ENCODE measurements around the gene CAB39L. TPM values are rescaled to one million over a fixed set of nuclear protein-coding genes. Genes with fewer than 3 reads are reported as not detected.
A peak's percentile ranks its signal among the peaks of the same experiment; 100 is the strongest.

Gene CAB39L
- total and polyA plus RNA-seq, 9 of the 15 experiments (the other 6 are each of a cell fraction or from before 2014, with no cell fraction given): 1.1 to 4.2 (median 2.6) TPM

- CTCF ChIA-PET (ENCODE audit: low intra/inter-chr PET ratio): no interaction called here
- H3K4me2 ChIP-seq (ENCODE audit: insufficient read depth, low read length): peak overlapping the region; percentile 36
- no peaks in the 10 kb centered on the region for H3K27me3 ChIP-seq (ENCODE audit: control insufficient read depth in 2 of 2, insufficient read depth in 2 of 2, low read length in 2 of 2)
- no peaks in the 10 kb centered on the region for H3K36me3 ChIP-seq (ENCODE audit: control insufficient read depth, insufficient read depth, low read length)
- BruUV-seq (replicated peaks): no TSS peak
- H4K20me1 ChIP-seq (replicated peaks; ENCODE audit: control insufficient read depth, insufficient read depth, low read length): no peaks in the 10 kb centered on the region
- in situ Hi-C loops (cut with MboI): no loop called here
- H3K4me3 ChIP-seq: peak overlapping the region; percentile 81
- intact Hi-C loops (cut with micrococcal nuclease): loop anchor here (5.0 kb wide), 1 partner anchor 161 kb away; no protein-coding TSS in a partner anchor
- H3K27ac ChIP-seq (ENCODE audit: extremely low read depth, low read depth, low read length): peak overlapping the region; percentile 91; the same call in 2 of the 3 replicates
- no peak for FAIRE-seq
- H3K9me3 ChIP-seq (replicated peaks; ENCODE audit: control insufficient read depth, insufficient read depth, low read depth, low read length): no peaks in the 10 kb centered on the region
- H3K9me1 ChIP-seq (ENCODE audit: control insufficient read depth, insufficient read depth, low read length): no peaks in the 10 kb centered on the region
- H2AFZ ChIP-seq (ENCODE audit: low read depth, low read length): no peak overlapping the region
- no peak for DNase-seq (ENCODE audit: extremely low read depth in 1 of 4, low spot score in 3 of 4)
- H3K4me1 ChIP-seq (replicated peaks in 1 of 2; ENCODE audit: control insufficient read depth in 2 of 2, insufficient read depth in 2 of 2, low read length in 2 of 2): peaks cover 0 to 6% of the 10 kb centered on the region in 2 experiments; a peak in 2 of 5 replicates
- POLR2A ChIA-PET: interaction anchor here (0.6 to 0.9 kb wide), 2 partner anchors 46 to 49 kb away, joined by 3 read pairs; partner anchors contain the start of gene PHF11
- H3K9ac ChIP-seq (ENCODE audit: insufficient read depth in 1 of 2, low read depth in 2 of 2, low read length in 2 of 2): peak overlapping the region in 1 of 2 experiments; percentile 76; a peak in 2 of 4 replicates
- no peak for ATAC-seq
- TF ChIP-seq U2AF1 (optimal IDR thresholded peaks at IDR 0.05; ENCODE audit: low read depth, low read length) (no peak), ZNF146 (CRISPR knock-in tag; IDR thresholded peaks at IDR 0.05; ENCODE audit: unreplicated experiment) (peak; percentile 57), ZBTB12 (CRISPR knock-in tag; IDR thresholded peaks at IDR 0.05) (no peak)
- peaks cover 60% of the 10 kb centered on the region for H3K79me2 ChIP-seq (ENCODE audit: control insufficient read depth, insufficient read depth, low read length)
These were observed 2.6 kb upstream of the CAB39L start for GRCh38 chr13:49446473-49446872.

Data from K562 (cell line).